Heart right ventricle (tissue), 16 donors: Measurements from ENCODE around the gene LARP4B. TPM values are rescaled to one million over a fixed set of nuclear protein-coding genes. Genes with fewer than 3 reads are reported as not detected.
"Not testable (repeated sequence)": the region's sequence is repeated elsewhere in the genome, so short reads cannot be mapped to it uniquely, and the experiment has no call there.

ENCODE experiments used
- ATAC-seq, 8 donors: fragments of 200-7000 bp; cut with Tn5 transposase; one replicate each; pipeline ENCODE4 v1.9.1; 2020; ENCODE audit warnings: mild to moderate bottlenecking in 8 of 8, moderate library complexity in 8 of 8, moderate number of reproducible peaks in 1 of 8
- DNase-seq, 2 donors: peaks; one replicate each; pipeline ENCODE4 v3.0.0-alpha.2; 2020
- H3K27ac ChIP-seq, 10 donors: fragments of 200-600 bp; sonication (generic) in 2 of 10; one replicate each; pipeline versions ENCODE4 v1.5.0 to v1.8.0; 2020 to 2022; ENCODE audit warnings: mild to moderate bottlenecking in 3 of 10
- H3K27me3 ChIP-seq, 7 donors: fragments of 200-600 bp; one replicate each; pipeline ENCODE4 v1.8.0; 2021 to 2022; ENCODE audit warnings: mild to moderate bottlenecking in 2 of 7
- H3K36me3 ChIP-seq, 9 donors: fragments of 200-600 bp; sonication (generic) in 1 of 9; one replicate each; pipeline versions ENCODE4 v1.5.0 to v1.8.0; 2020 to 2022; ENCODE audit warnings: mild to moderate bottlenecking in 2 of 9
- H3K4me1 ChIP-seq, 9 donors: fragments of 200-600 bp; sonication (generic) in 1 of 9; one replicate each; pipeline versions ENCODE4 v1.5.0 to v1.8.0; 2020 to 2022; ENCODE audit warnings: mild to moderate bottlenecking in 4 of 9
- H3K4me3 ChIP-seq, 10 donors: fragments of 200-600 bp; sonication (generic) in 2 of 10; one replicate each; pipeline versions ENCODE4 v1.5.0 to v1.8.0; 2020 to 2022; ENCODE audit warnings: mild to moderate bottlenecking in 7 of 10, moderate library complexity in 2 of 10
- H3K9me3 ChIP-seq, 11 donors: fragments of 200-600 bp in 10 of 11; sonication (generic) in 2 of 11; one replicate each; pipeline versions ENCODE4 v1.5.0 to v1.8.0; 2013 to 2022; ENCODE audit warnings: mild to moderate bottlenecking in 2 of 11, control low read depth in 1 of 11, moderate library complexity in 1 of 11
- WGBS, 2 donors: extraction: QIAGEN DNeasy Blood & Tissue Kit; methylation state at CpG; one replicate each; pipeline ENCODE4 v1.1.7; 2013; ENCODE audit warnings: inconsistent platforms in 1 of 2; 5-methylcytosine and 5-hydroxymethylcytosine counted together
- intact Hi-C, 10 donors: fragments of 100-400 bp; cut with DNase I; formaldehyde crosslinking; loops; one replicate each; pipeline versions ENCODE4 v1.11.1 to v1.14.2; 2022
- polyA plus RNA-seq, 2 donors: library from polyadenylated mRNA; stranded (reverse); fragments of 200-250 nt; gene quantifications; one replicate each; pipeline ENCODE4 v1.2.3, GENCODE V29; 2013
- total RNA-seq, 10 donors: library from RNA; stranded (reverse); fragmentation: NEBNext Ultra II Directional in 3 of 10; extraction: Animal tissue kit (Norgen Biotek cat#: 25700) in 3 of 10; gene quantifications; one replicate each; pipeline versions ENCODE4 v1.2.1 to v1.2.4, GENCODE V29; 2021 to 2023
- TF ChIP-seq, protein P1 (sequence below), 9 donors: fragments of 200-600 bp; sonication (generic) in 2 of 9; IDR thresholded peaks; one replicate each; pipeline versions ENCODE4 v1.5.0 to v1.8.0; 2021 to 2022; ENCODE audit warnings: antibody characterized with exemption in 9 of 9, mild to moderate bottlenecking in 5 of 9, moderate library complexity in 1 of 9
- donor health status: Arrhythmogenic right ventricular cardiomyopathy.
- donor health status: ischemic (EF 13 %, LVEDD 7.1; RV severe dilation, severe dysfunction).
- donor health status: healthy with polysubstance abuse.
- donor health status: DM: no; HTN: yes; CAD: no.
- donor health status: DM: no; HTN: no; CAD: no.
- donor health status: ischemic (EF 25% LVEDD 6.9; RV normal size, moderate dysfunction).
- donor health status: ischemic (EF 25% LVEDD 5.7; RV mildly dilated, moderate dysfunction).
- donor health status: healthy.
- donor health status: DM: yes; HTN: yes; CAD: no.
- donor health status: Ischemic cardiomyopathy.
- donor health status: ischemic (EF 35%, LVEDD 5.7; RV mildly dilated, moderate dysfunction).
- donor health status: nonischemic (EF 11% LVEDD 7.7; RV severe dilation, severe dysfunction).
- donor health status: DM: yes; HTN: yes; CAD: no.
- donor health status: PGD.
- donor health status: ischemic (EF 29% LVEDD 5.4; RV normal size, mild dysfunction).
- donor health status: nonischemic (EF 23%, LVEDD 6.1; RV moderate dilation, normal function).

The LARP4B gene
- total and polyA plus RNA-seq, 12 donors, result 10.6 to 82.6 (median 61.9) TPM

DNA sequence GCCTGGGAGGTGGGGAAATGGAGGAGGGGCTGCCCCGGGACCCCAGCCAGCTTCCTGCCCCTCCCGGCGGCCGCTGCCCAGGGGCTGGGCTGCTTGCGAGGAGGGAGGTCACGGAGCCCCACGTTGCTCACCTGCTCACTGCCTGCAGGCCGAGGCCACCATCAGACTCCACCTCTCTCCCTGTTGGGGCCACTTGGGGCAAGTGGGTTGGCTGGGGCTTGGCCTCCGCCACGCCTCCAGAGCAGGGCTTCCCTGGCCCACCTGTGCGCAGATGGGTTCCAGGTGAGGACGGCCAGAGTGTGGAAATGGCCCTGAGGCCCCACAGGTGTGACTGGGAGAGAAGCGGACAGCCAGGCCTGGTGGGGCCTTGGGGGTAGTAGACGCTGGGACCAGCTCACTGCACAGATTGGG is 159.3 kb downstream of the LARP4B start:
- ATAC-seq (no peak), DNase-seq (no peak)
- Histone ChIP-seq H3K4me1 (no peaks in the 10 kb centered on the region), H3K27me3 (no peaks in the 10 kb centered on the region), H3K27ac (no peak overlapping the region), H3K9me3 (peaks cover 0 to 33% (median 5%) of the 10 kb centered on the region in 11 donors), H3K36me3 (no peaks in the 10 kb centered on the region), H3K4me3 (no peak overlapping the region)
- WGBS, 2 donors, result 60 to 63% methylated on average over 14 of the region's 14 CpGs
- TF ChIP-seq, protein P1, sequence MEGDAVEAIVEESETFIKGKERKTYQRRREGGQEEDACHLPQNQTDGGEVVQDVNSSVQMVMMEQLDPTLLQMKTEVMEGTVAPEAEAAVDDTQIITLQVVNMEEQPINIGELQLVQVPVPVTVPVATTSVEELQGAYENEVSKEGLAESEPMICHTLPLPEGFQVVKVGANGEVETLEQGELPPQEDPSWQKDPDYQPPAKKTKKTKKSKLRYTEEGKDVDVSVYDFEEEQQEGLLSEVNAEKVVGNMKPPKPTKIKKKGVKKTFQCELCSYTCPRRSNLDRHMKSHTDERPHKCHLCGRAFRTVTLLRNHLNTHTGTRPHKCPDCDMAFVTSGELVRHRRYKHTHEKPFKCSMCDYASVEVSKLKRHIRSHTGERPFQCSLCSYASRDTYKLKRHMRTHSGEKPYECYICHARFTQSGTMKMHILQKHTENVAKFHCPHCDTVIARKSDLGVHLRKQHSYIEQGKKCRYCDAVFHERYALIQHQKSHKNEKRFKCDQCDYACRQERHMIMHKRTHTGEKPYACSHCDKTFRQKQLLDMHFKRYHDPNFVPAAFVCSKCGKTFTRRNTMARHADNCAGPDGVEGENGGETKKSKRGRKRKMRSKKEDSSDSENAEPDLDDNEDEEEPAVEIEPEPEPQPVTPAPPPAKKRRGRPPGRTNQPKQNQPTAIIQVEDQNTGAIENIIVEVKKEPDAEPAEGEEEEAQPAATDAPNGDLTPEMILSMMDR (IDR thresholded peaks at IDR 0.05), result no peak
- intact Hi-C loops, result no loop called here

GRCh38 chr10:771647-772046 is 159.9 kb downstream of the LARP4B start:
- no peaks in the 10 kb centered on the region for H3K27me3 ChIP-seq
- no peak overlapping the region for H3K4me3 ChIP-seq
- no peaks in the 10 kb centered on the region for H3K36me3 ChIP-seq
- H3K9me3 ChIP-seq, result peaks cover 0 to 37% (median 5%) of the 10 kb centered on the region in 11 donors
- intact Hi-C loops, result no loop called here
- ATAC-seq (no peak), DNase-seq (no peak)
- WGBS, 2 donors, result 82 to 86% methylated on average over 10 of the region's 10 CpGs
- H3K4me1 ChIP-seq, result no peaks in the 10 kb centered on the region
- TF ChIP-seq, protein P1 (IDR thresholded peaks at IDR 0.05), result no peak
- no peak overlapping the region for H3K27ac ChIP-seq

DNA sequence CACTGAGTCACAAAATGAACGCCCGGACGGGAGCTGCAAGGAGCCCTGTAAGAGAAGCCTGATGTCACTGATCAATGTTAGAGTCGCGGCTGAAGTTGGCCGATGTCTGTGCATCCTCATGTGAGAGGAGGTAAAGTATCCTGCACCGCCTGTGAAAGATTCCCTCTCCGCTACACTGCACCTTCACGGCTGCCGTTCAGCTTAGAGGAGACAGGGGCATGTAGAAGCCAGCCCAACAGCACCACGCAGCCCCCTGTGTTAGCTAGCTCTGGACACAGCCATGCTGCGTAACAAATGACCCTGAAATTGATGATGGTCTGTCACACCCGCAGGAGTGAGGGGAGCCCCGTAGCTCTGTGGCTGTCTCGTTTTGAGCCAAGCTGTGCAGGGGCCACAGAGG is 160.5 kb downstream of the LARP4B start:
- intact Hi-C loops, result no loop called here
- DNase-seq, result no peak
- H3K9me3 ChIP-seq, result peaks cover 0 to 37% (median 5%) of the 10 kb centered on the region in 11 donors
- H3K27ac ChIP-seq, result no peak overlapping the region
- no peaks in the 10 kb centered on the region for H3K4me1 ChIP-seq
- no peaks in the 10 kb centered on the region for H3K27me3 ChIP-seq
- no peak for ATAC-seq
- H3K36me3 ChIP-seq, result no peaks in the 10 kb centered on the region
- TF ChIP-seq, protein P1 (IDR thresholded peaks at IDR 0.05), result no peak
- 95% methylated on average over 15 of the region's 15 CpGs for WGBS, 2 donors
- H3K4me3 ChIP-seq, result no peak overlapping the region

DNA sequence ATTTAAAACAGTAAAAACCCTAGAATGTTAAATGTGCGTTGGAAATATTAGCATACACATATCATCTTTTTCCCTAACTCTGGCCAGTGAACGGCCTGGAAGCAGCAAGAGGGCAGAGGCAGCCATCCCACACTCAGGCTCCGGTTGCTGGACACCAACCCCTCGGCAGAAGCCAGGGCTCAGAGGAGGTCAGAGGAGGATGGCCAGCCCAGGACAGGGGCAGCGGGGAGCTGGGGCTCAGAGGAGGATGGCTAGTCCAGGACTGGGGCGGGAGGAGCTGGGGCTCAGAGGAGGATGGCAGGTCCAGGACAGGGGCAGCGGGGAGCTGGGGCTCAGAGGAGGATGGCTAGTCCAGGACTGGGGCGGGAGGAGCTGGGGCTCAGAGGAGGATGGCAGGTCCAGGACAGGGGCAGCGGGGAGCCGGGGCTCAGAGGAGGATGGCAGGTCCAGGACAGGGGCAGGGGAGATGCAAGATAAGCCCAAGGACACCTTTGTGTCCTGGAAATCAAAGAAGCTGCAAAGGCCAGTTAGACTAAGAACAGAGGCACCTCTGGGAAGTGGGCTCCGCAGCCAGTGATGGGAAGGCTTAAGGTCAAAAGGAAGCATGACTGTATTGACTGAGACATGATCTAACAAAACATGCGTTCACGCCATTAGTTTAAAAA is 161.3 kb downstream of the LARP4B start:
- H3K27ac ChIP-seq, intact Hi-C loops, H3K4me1 ChIP-seq, H3K4me3 ChIP-seq, DNase-seq, H3K27me3 ChIP-seq, H3K36me3 ChIP-seq, ATAC-seq: not testable (repeated sequence)
- 91% methylated on average over 13 of the region's 13 CpGs for WGBS, 2 donors
- H3K9me3 ChIP-seq, result peaks cover 0 to 37% (median 5%) of the 10 kb centered on the region in 11 donors

- no peak overlapping the region for H3K27ac ChIP-seq
- TF ChIP-seq, protein P1 (IDR thresholded peaks at IDR 0.05), result no peak
- H3K27me3 ChIP-seq, result peaks cover 0 to 6% (median 0%) of the 10 kb centered on the region in 7 donors
- intact Hi-C loops, result no loop called here
- peaks cover 0 to 61% (median 5%) of the 10 kb centered on the region in 11 donors for H3K9me3 ChIP-seq
- H3K36me3 ChIP-seq, result no peaks in the 10 kb centered on the region
- no peak overlapping the region for H3K4me3 ChIP-seq
- 92 to 95% methylated on average over 2 of the region's 2 CpGs for WGBS, 2 donors
- ATAC-seq (no peak), DNase-seq (no peak)
- no peaks in the 10 kb centered on the region for H3K4me1 ChIP-seq
Measured at GRCh38 chr10:767794-768193, 163.7 kb downstream of the LARP4B start.
